ENCODE data around the gene ST6GALNAC6. TPM values are rescaled to one million over a fixed set of nuclear protein-coding genes. Genes with fewer than 3 reads are reported as not detected.

The ST6GALNAC6 gene
- total and polyA plus RNA-seq, 2 of the 8 experiments (the other 6 are each of a cell fraction or from before 2014, with no cell fraction given), result 43.7 to 64.4 TPM

DNA sequence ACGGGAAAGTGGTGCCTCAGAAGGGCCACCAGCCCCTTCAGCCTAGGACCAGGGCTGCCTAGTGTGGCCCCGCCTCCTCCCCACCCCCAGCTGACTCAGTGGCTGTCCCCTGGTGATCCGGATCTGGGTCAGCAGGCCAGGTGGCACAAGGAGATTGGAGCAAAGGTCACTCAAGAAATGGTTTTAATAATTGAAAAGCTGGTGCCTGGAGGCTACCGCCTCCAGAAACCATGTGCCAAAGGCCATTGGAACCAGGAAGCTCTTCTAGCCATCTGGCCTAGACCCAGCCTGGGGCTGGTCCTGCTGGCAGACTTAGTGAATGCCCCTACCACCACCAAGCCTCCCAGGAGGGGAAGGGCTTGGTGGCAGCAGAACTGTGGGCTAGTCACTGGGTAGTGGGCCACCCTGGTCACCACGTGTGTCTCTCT, 15.9 kb upstream of the ST6GALNAC6 start (continued):
- TF ChIP-seq RAD21 (IDR thresholded peaks at IDR 0.05 in 1 of 2, conservative IDR thresholded peaks at IDR 0.05 in 1 of 2; ENCODE audit: low read depth in 2 of 2, low read length in 2 of 2), result no peak
- TF ChIP-seq, protein P1, sequence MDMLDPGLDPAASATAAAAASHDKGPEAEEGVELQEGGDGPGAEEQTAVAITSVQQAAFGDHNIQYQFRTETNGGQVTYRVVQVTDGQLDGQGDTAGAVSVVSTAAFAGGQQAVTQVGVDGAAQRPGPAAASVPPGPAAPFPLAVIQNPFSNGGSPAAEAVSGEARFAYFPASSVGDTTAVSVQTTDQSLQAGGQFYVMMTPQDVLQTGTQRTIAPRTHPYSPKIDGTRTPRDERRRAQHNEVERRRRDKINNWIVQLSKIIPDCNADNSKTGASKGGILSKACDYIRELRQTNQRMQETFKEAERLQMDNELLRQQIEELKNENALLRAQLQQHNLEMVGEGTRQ (IDR thresholded peaks at IDR 0.05; ENCODE audit: low read length), result no peak
- no peak for TF ChIP-seq KDM4A (IDR thresholded peaks at IDR 0.05; ENCODE audit: low read depth, low read length, severe bottlenecking)
- TF ChIP-seq SUZ12 (IDR thresholded peaks at IDR 0.05; ENCODE audit: low read length), result no peak
- TF ChIP-seq JUND (IDR thresholded peaks at IDR 0.05; ENCODE audit: low read length), result no peak
- no peak for TF ChIP-seq RXRA (IDR thresholded peaks at IDR 0.05; ENCODE audit: insufficient read depth, low read depth, low read length)
- no peak for TF ChIP-seq ZNF274 (IDR thresholded peaks at IDR 0.05; ENCODE audit: borderline replicate concordance, extremely low read depth, low read length)
